Activated CD4-positive, CD25-positive, alpha-beta regulatory T cell (primary cell): ENCODE measurements around the gene STPG3.

Source experiments
- DNase-seq, 4 experiments: peaks; one replicate each; lab custom pipeline; 2025; lab: John Stamatoyannopoulos, UW

Gene STPG3

DNA sequence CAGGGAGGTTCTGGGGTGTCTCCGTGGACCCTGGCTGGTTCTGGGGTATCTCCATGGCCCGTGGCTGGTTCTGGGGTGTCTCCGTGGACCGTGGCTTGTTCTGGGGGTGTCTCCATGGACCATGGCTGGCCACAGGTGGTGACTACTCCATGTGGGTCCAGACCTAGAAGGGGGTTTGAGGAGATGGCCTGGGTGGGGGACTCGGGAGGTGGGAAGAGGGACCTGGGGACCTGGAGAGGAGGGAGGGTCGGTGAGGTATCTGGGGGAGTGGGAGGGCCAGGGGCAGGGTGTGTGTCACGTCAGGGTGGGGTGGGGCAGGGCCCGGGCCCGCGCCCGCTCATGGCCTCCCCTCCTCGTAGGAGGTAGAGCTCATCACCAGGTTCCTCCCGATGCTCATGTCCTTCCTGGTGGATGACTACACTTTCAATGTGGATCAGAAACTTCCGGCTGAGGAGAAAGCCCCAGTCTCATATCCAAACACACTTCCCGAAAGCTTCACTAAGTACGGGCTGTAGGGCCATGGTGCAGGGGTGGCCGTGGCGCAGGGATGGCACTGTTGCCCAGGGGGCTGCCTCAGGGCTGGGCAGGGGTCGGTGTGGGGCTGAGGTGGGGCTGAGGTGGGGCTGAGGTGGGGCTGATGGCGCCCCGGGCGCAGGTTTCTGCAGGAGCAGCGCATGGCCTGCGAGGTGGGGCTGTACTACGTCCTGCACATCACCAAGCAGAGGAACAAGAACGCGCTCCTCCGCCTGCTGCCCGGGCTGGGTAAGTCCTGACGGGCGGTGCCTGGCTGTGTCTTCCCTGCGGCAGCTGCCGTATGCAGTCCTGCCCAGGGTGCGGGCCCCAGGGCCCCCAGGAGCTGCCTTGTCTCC is 15.7 kb downstream of the STPG3 start:
- DNase-seq, result no peak

GRCh38 chr9:137267933-137268355 is 16.9 kb downstream of the STPG3 start:
- DNase-seq, result no peak

DNA sequence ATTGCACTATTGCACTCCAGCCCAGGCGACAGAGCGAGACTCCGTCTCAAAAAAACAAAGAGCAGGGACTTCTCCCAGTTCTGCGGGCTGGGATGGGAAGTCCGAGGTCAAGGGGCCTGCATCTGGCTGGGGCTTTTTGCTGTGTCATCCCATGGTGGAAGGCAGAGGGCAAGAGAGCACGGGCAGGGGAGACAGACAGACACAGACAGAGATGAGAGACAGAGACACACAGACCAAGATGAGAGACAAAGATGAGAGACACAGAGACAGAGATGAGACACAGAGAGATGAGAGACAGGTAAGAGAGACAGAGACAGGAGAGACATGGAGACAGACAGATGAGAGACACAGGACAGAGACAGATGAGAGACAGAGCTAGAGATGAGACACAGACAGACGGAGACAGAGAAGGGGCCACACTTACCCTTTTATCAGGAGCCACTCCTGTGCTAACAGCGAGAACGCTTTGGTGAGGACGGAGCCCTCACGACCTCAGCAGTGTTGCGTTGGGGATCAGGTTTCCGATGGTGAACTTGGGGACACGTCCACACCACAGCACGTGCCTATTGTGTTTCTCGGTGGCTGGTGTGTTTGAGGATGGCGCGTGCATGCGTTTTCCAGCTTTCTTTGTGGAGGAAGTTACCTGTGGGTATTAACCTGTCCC is 17.6 kb downstream of the STPG3 start:
- DNase-seq, result no peak

DNA sequence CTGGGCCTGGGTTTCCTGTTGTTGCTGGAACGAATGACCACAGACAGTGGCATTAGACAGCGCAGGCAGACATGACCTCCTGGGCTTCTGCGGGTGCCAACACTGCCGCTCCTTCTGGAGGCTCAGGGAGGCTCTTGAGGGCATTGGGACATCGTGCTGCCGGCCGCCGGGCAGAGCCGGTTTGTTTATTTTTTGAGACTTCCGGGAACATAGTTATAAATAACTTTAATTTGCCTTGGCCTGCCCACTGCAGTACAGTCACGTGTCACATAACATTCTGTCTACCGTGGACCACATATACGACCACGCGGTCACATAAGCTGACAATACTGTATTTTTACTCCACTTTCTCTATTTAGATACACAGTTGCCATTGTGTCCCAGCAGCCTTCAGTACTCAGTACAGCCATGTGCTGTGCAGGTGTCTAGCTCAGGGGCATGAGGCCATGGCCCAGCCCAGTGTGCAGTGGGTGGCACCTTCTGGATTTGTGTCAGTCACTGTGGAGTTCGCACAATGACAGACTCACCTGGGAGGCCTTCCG is 18.2 kb downstream of the STPG3 start:
- DNase-seq, result no peak

DNA sequence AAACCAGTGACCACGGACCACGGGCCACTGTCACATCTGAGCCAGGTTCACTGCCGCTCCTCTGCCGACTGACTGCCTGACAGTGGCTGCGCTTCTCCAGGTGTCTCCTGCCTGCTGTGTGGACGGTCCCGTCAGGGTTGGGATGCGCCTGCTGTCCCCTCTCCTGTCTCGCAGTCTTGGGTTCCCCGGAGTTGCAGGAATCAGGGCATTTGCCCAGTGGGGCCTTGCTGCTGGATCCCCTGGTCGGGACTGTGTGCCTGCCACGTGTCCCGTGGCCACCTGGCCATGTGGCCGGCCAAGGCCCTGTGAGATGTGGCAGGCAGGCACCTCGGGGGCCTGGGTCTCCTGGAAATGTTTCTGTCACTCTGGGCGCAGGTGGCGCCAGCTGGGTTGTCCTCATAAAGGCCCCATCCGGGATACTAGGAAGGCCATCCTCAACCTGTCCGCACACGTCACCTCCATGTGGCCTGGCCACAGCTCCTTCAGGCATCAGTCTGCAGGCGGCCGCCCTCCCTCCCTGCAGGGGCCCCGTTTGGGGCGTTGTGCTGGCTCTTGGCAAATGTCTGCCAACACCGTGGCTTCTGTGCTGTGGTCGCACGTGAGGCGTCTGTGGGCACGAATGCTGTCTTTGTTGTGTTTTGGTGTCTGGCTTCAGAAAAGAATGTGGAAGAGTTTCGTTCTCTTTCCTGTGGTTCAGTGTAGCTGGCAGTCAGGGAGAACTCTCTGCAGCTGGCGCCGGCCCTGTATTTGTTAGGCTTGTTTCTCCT is 20.0 kb downstream of the STPG3 start:
- DNase-seq, result no peak

- no peak for DNase-seq
Measured at GRCh38 chr9:137271696-137272076, 20.6 kb downstream of the STPG3 start.

DNA sequence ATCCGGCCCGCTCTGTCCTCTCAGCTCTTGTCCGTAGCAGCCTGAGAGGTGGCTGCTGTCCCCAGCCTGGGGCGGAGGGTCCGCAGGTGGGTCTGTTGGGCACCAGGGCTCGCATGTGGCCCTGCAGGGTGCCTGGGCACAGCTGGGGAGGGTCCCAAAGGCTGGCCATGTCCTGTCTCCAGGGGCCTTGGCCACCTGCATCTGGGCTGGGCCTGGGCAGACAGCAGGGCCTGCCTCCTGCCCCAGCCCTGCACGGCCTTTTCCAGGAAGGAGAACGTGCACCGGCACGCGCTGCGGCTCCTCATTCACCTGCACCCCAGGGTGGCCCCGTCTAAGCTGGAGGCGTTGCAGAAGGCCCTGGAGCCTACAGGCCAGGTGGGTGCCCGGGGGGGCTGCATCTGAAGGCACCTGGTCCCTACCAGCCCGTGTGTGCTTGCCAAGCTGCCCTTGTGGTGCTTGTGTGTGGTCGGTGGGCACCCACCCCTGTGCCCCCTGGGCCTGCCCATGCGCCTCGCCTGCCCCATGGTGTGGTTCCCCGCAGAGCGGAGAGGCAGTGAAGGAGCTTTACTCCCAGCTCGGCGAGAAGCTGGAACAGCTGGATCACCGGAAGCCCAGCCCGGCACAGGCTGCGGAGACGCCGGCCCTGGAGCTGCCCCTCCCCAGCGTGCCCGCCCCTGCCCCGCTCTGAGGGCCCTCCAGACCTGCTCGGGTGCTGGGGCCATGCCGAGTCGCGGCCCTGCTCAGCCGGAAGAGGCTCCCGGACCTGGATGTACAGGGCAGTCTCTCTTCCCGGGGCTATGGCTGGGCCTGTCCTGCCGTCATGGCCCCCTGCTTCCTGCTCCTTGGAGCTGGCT is 21.4 kb downstream of the STPG3 start:
- no peak for DNase-seq

DNA sequence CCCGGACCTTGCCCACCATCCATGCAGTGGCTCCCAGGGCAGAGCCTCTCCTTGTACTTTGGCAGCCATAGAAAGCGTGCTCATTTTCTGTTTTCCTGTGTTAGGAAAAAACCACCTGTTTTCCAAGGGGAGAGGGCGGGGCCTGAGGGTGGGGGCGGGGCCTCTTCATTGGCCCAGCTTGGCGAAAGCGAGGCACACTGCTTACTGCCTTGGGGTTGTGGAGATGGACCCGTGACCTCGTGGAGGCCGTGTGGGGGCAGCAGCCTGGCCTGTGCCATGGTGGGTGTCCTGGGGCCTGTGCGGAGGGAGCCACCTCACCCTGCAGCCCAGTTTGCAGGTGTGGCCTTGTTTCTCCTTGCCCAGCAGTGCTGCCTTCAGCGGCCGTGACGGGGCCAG is 22.0 kb downstream of the STPG3 start:
- DNase-seq, result no peak

- no peak for DNase-seq
Measured at GRCh38 chr9:137273611-137274320, 22.7 kb downstream of the STPG3 start.

DNA sequence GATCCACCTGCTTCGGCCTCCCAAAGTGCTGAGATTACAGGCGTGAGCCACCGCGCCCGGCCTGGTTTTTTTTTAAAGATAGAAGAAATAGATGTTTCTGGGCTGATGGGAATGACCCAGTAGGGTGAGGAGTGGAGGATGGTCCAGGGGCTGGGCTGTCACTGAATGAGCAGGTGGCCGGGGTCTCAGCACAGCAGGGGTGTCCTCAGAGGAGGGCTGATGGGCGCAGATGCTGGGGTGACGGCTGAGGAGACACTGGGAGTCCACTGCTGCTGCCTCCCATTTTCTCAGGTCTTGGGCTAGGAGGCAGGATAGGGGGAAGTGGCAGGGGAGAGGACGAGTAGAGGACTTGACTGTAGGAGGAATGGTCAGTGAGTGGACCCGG is 24.1 kb downstream of the STPG3 start:
- no peak for DNase-seq

GRCh38 chr9:137275588-137276472 is 24.7 kb downstream of the STPG3 start:
- DNase-seq, result no peak

- DNase-seq, result no peak
Measured at GRCh38 chr9:137276473-137277328, 25.6 kb downstream of the STPG3 start.

- DNase-seq, result peak in 2 of 4 experiments; percentile 32 to 36
Measured at GRCh38 chr9:137277329-137278041, 26.4 kb downstream of the STPG3 start, which contains the start of gene TOR4A. TSS of gene TOR4A (plus strand) at chr9:137277726. CDS start at chr9:137278690, 964 bp downstream.

- no peak for DNase-seq
Measured at GRCh38 chr9:137278061-137278701, 27.1 kb downstream of the STPG3 start.

- DNase-seq, result no peak
Measured at GRCh38 chr9:137278721-137279711, 27.9 kb downstream of the STPG3 start.

GRCh38 chr9:137279741-137280473 is 28.8 kb downstream of the STPG3 start:
- DNase-seq, result no peak
